ENCODE data around the gene SIAH1.
A peak's percentile ranks its signal among the peaks of the same experiment; 100 is the strongest.

Gene SIAH1, protein sequence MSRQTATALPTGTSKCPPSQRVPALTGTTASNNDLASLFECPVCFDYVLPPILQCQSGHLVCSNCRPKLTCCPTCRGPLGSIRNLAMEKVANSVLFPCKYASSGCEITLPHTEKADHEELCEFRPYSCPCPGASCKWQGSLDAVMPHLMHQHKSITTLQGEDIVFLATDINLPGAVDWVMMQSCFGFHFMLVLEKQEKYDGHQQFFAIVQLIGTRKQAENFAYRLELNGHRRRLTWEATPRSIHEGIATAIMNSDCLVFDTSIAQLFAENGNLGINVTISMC

DNA sequence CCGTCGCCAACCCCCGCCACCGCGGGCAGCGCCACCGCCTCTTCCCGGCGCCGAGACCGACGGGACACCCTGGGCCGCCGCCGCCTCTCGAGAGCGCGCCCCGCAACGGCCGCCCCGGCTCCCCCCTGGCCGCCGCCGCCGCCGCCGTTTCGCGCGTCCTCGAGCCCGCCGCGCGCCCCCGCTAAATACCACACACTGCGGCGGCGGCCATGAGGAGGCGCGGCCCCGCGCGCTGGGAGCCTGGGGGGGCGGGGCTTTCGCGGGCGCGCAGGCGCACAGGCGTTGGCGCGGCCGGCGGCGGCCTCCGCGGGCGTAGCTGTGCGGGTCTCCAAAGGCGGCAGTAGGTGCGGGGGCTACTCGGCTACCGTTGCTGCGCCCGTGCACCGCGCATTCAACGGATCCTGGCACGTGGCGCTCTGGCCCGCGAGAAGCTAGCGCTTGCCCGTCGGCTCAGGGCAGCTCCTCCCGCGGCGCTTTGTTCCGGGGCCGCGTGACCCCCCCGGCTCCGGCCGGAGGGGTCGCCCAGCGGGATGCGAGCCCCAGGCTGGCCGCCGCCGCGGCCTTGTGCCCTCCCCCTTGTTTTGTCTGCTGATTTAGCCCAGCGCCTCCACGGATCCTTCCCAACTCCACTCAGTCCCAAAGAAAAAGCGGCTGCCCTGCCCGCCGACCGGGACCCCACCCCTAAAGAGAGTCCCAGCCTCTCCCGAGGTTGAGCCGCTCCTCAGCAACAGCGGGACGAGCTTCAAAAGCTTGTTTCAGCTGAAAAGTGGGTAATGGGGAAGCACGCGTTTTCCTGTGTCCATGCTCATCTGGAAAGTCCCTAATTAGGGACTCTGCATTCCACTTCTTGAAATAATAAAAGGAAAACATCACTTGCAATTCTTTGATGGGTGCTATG lies at the start of gene SIAH1:
Gene SIAH1 (minus strand): TSS at position 161 of the 898 bp plus-strand sequence. CDS start 22,985 bp downstream, outside the sequence.
- ChIA-PET POLR2A (interaction anchor here (0.7 to 3.6 kb wide), 4 partner anchors 16 to 238 kb away, joined by 3 to 31 read pairs (median 3); no protein-coding TSS in a partner anchor), CTCF (interaction anchor here (0.6 to 1.0 kb wide), 2 partner anchors 32 to 244 kb away, joined by 3 read pairs; no protein-coding TSS in a partner anchor)
- peaks cover 5% of the 10 kb centered on the region; the same call in 1 of the 2 replicates for H3K4me1 ChIP-seq (ENCODE audit: control insufficient read depth, insufficient read depth, low read length)
- H3K27ac ChIP-seq (ENCODE audit: extremely low read depth, low read depth, low read length), result peak within 1 kb of the TSS; percentile 98
- H3K4me3 ChIP-seq (ENCODE audit: low read depth, low read length), result peak within 1 kb of the TSS; percentile 84
- H3K9me3 ChIP-seq (ENCODE audit: control insufficient read depth, insufficient read depth, low read depth, low read length), result no peaks in the 10 kb centered on the region
- no peaks in the 10 kb centered on the region; a peak in 1 of 3 replicates for H3K36me3 ChIP-seq (ENCODE audit: control insufficient read depth in 2 of 2, insufficient read depth in 1 of 2, low read length in 2 of 2)
- TF ChIP-seq IKZF3 (tag by site-specific recombination; IDR thresholded peaks at IDR 0.05) (peak; percentile 37; the same call in 1 of the 2 replicates), ZNF626 (tag by site-specific recombination; IDR thresholded peaks at IDR 0.05) (no peak), ZNF404 (tag by site-specific recombination; IDR thresholded peaks at IDR 0.05) (no peak), OSR2 (tag by site-specific recombination; IDR thresholded peaks at IDR 0.05) (peak; percentile 69), EGR2 (tag by site-specific recombination; IDR thresholded peaks at IDR 0.05; ENCODE audit: low read depth) (no peak), ZBTB8A (tag by site-specific recombination; IDR thresholded peaks at IDR 0.05) (peak; percentile 82), GLIS1 (tag by site-specific recombination; IDR thresholded peaks at IDR 0.05) (peak; percentile 47; the same call in 1 of the 2 replicates), KLF1 (tag by site-specific recombination; IDR thresholded peaks at IDR 0.05) (peak; percentile 14; the same call in 1 of the 2 replicates), ZFP41 (tag by site-specific recombination; IDR thresholded peaks at IDR 0.05; ENCODE audit: borderline replicate concordance) (no peak), ZBTB1 (tag by site-specific recombination; IDR thresholded peaks at IDR 0.05) (0 out of 2 replicates have a peak, but pooled peaks have one; percentile 58), ZSCAN16 (tag by site-specific recombination; IDR thresholded peaks at IDR 0.05) (no peak), ZNF658 (tag by site-specific recombination; IDR thresholded peaks at IDR 0.05) (no peak), BCL11B (tag by site-specific recombination; IDR thresholded peaks at IDR 0.05; ENCODE audit: low read depth) (0 out of 2 replicates have a peak, but pooled peaks have one; percentile 66), ZNF335 (tag by site-specific recombination; conservative IDR thresholded peaks at IDR 0.05) (0 out of 2 replicates have a peak, but pooled peaks have one; percentile 40), ZSCAN30 (tag by site-specific recombination; IDR thresholded peaks at IDR 0.05) (peak; percentile 85; the same call in 1 of the 2 replicates), GFI1B (tag by site-specific recombination; IDR thresholded peaks at IDR 0.05) (no peak), ZNF501 (tag by site-specific recombination; IDR thresholded peaks at IDR 0.05) (no peak), GLIS2 (tag by site-specific recombination; IDR thresholded peaks at IDR 0.05) (peak; percentile 91), ZXDB (tag by site-specific recombination; IDR thresholded peaks at IDR 0.05) (peak; percentile 64; the same call in 1 of the 2 replicates), ZIC2 (tag by site-specific recombination; IDR thresholded peaks at IDR 0.05) (peak; percentile 27; the same call in 1 of the 2 replicates), ZNF610 (tag by site-specific recombination; IDR thresholded peaks at IDR 0.05; ENCODE audit: borderline replicate concordance) (no peak), ZFP37 (tag by site-specific recombination; IDR thresholded peaks at IDR 0.05) (no peak), ZFHX2 (tag by site-specific recombination; conservative IDR thresholded peaks at IDR 0.05) (0 out of 2 replicates have a peak, but pooled peaks have one; percentile 4), ZNF391 (tag by site-specific recombination; IDR thresholded peaks at IDR 0.05; ENCODE audit: borderline replicate concordance, low read depth) (no peak), ZNF660 (tag by site-specific recombination; IDR thresholded peaks at IDR 0.05) (peak; percentile 74), TCF7L2 (IDR thresholded peaks at IDR 0.05; ENCODE audit: borderline replicate concordance, low read depth, low read length) (peak; percentile 68), YY1 (tag by site-specific recombination; IDR thresholded peaks at IDR 0.05) (no peak)
- TF ChIP-seq, protein P1, sequence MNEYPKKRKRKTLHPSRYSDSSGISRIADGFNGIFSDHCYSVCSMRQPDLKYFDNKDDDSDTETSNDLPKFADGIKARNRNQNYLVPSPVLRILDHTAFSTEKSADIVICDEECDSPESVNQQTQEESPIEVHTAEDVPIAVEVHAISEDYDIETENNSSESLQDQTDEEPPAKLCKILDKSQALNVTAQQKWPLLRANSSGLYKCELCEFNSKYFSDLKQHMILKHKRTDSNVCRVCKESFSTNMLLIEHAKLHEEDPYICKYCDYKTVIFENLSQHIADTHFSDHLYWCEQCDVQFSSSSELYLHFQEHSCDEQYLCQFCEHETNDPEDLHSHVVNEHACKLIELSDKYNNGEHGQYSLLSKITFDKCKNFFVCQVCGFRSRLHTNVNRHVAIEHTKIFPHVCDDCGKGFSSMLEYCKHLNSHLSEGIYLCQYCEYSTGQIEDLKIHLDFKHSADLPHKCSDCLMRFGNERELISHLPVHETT (tag by site-specific recombination; IDR thresholded peaks at IDR 0.05), result no peak
- TF ChIP-seq, protein P2, sequence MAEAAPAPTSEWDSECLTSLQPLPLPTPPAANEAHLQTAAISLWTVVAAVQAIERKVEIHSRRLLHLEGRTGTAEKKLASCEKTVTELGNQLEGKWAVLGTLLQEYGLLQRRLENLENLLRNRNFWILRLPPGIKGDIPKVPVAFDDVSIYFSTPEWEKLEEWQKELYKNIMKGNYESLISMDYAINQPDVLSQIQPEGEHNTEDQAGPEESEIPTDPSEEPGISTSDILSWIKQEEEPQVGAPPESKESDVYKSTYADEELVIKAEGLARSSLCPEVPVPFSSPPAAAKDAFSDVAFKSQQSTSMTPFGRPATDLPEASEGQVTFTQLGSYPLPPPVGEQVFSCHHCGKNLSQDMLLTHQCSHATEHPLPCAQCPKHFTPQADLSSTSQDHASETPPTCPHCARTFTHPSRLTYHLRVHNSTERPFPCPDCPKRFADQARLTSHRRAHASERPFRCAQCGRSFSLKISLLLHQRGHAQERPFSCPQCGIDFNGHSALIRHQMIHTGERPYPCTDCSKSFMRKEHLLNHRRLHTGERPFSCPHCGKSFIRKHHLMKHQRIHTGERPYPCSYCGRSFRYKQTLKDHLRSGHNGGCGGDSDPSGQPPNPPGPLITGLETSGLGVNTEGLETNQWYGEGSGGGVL (tag by site-specific recombination; IDR thresholded peaks at IDR 0.05), result peak; percentile 26; the same call in 1 of the 2 replicates
- TF ChIP-seq, protein P3, sequence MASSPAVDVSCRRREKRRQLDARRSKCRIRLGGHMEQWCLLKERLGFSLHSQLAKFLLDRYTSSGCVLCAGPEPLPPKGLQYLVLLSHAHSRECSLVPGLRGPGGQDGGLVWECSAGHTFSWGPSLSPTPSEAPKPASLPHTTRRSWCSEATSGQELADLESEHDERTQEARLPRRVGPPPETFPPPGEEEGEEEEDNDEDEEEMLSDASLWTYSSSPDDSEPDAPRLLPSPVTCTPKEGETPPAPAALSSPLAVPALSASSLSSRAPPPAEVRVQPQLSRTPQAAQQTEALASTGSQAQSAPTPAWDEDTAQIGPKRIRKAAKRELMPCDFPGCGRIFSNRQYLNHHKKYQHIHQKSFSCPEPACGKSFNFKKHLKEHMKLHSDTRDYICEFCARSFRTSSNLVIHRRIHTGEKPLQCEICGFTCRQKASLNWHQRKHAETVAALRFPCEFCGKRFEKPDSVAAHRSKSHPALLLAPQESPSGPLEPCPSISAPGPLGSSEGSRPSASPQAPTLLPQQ (tag by site-specific recombination; IDR thresholded peaks at IDR 0.05), result peak; percentile 46
- TF ChIP-seq, protein P4, sequence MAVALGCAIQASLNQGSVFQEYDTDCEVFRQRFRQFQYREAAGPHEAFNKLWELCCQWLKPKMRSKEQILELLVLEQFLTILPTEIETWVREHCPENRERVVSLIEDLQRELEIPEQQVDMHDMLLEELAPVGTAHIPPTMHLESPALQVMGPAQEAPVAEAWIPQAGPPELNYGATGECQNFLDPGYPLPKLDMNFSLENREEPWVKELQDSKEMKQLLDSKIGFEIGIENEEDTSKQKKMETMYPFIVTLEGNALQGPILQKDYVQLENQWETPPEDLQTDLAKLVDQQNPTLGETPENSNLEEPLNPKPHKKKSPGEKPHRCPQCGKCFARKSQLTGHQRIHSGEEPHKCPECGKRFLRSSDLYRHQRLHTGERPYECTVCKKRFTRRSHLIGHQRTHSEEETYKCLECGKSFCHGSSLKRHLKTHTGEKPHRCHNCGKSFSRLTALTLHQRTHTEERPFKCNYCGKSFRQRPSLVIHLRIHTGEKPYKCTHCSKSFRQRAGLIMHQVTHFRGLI (tag by site-specific recombination; IDR thresholded peaks at IDR 0.05), result peak; percentile 66
